HCT116 (cell line): ENCODE data around the gene CLIC3. TPM values are rescaled to one million over a fixed set of nuclear protein-coding genes. Genes with fewer than 3 reads are reported as not detected.

Source experiments
- ATAC-seq: fragments of 200-7000 bp; cut with Tn5 transposase; 2 replicates; pipeline ENCODE4 v1.9.1; 2020; ENCODE audit warnings: mild to moderate bottlenecking, moderate library complexity
- BruUV-seq: library from RNA; stranded (reverse); fragments of 400-500 nt; replicated peaks from 2 replicates; lab custom pipeline; 2021; lab: Mats Ljungman, UMichigan
- CTCF ChIA-PET: fragments of 300-600 bp; sonication (Branson Sonifier 250); formaldehyde crosslinking; loops from one replicate; lab custom pipeline; 2021; ENCODE audit warnings: antibody characterized with exemption; lab: Charles Lee
- POLR2A ChIA-PET: fragments of 300-600, 350-600 bp; sonication (Branson Sonifier 250); formaldehyde crosslinking; loops from one replicate; lab custom pipeline; 2021; ENCODE audit warnings: antibody characterized with exemption; lab: Charles Lee
- RAD21 ChIA-PET, 2 experiments: fragments of 300-600 bp; sonication (Branson Sonifier 250); formaldehyde crosslinking; loops; one replicate each; lab custom pipeline; 2023; ENCODE audit warnings: low total read pairs in 2 of 2; ENCODE audit not compliant: uncharacterized antibody in 2 of 2, unreplicated experiment in 2 of 2, low non-redundant PET in 1 of 2; lab: Charles Lee
- DNase-seq: peaks from one replicate; pipeline ENCODE4 v3.0.0-alpha.2; 2010; ENCODE audit warnings: low read depth, low spot score
- H2AFZ ChIP-seq: fragments of 200-600 bp; shearing (Covaris generic), sonication (generic); 2 replicates; pipeline ENCODE4 v1.6.1; 2017; ENCODE audit warnings: low read depth, mixed run types, mixed read lengths, antibody characterized with exemption, low read length; ENCODE audit not compliant: poor library complexity, severe bottlenecking
- H3K27ac ChIP-seq: 2 replicates; pipeline ENCODE4 v1.5.1; 2012; ENCODE audit warnings: low read depth, low read length
- H3K27me3 ChIP-seq: fragments of 200-600 bp; sonication (generic); 2 replicates; pipeline ENCODE4 v1.6.1; 2016; ENCODE audit warnings: mixed run types, low read length, mixed read lengths; ENCODE audit not compliant: insufficient read depth
- H3K36me3 ChIP-seq, 2 experiments: fragments of 200-500 bp in 1 of 2; fragments of 200-600 bp in 1 of 2; sonication (Bioruptor generic) in 1 of 2; sonication (generic) in 1 of 2; 2 replicates each; pipeline versions ENCODE4 v1.5.1 to v1.6.1; 2014 to 2016; ENCODE audit warnings: low read length in 2 of 2, inconsistent platforms in 1 of 2, mixed read lengths in 1 of 2, mixed run types in 1 of 2; ENCODE audit not compliant: insufficient read depth in 2 of 2, control insufficient read depth in 1 of 2
- H3K4me1 ChIP-seq, 2 experiments: fragments of 200-600 bp in 1 of 2; sonication (generic) in 1 of 2; 2 replicates each; pipeline versions ENCODE4 v1.5.1 to v1.6.1; 2012 to 2017; ENCODE audit warnings: low read length in 2 of 2, inconsistent platforms in 1 of 2, mild to moderate bottlenecking in 1 of 2, mixed read lengths in 1 of 2, mixed run types in 1 of 2, moderate library complexity in 1 of 2; ENCODE audit not compliant: insufficient read depth in 2 of 2, control insufficient read depth in 1 of 2
- H3K4me2 ChIP-seq: fragments of 200-600 bp; sonication (generic); 2 replicates; pipeline ENCODE4 v1.6.1; 2017; ENCODE audit warnings: mixed run types, low read length, mixed read lengths
- H3K4me3 ChIP-seq, 2 experiments: fragments of 200-600 bp in 1 of 2; sonication (generic) in 1 of 2; replicated peaks in 1 of 2; 2 replicates each; pipeline ENCODE4 v1.5.1; 2011 to 2016; ENCODE audit warnings: low read length in 2 of 2, control low read depth in 1 of 2, low read depth in 1 of 2, mild to moderate bottlenecking in 1 of 2, mixed read lengths in 1 of 2, mixed run types in 1 of 2
- H3K79me2 ChIP-seq: fragments of 200-600 bp; sonication (generic); 2 replicates; pipeline ENCODE4 v1.6.1; 2017; ENCODE audit warnings: mild to moderate bottlenecking, mixed run types, low read length, moderate library complexity, mixed read lengths; ENCODE audit not compliant: insufficient read depth
- H3K9ac ChIP-seq: fragments of 200-600 bp; sonication (generic); 2 replicates; pipeline ENCODE4 v1.6.1; 2016; ENCODE audit warnings: low read length, mixed read lengths
- H3K9me2 ChIP-seq: fragments of 200-600 bp; sonication (generic), shearing (Covaris generic); 2 replicates; pipeline ENCODE4 v1.6.1; 2017; ENCODE audit warnings: mixed run types, mild to moderate bottlenecking, moderate library complexity; ENCODE audit not compliant: insufficient read depth
- H3K9me3 ChIP-seq, 2 experiments: fragments of 200-500 bp in 1 of 2; fragments of 200-600 bp in 1 of 2; sonication (Bioruptor generic) in 1 of 2; sonication (generic) in 1 of 2; 2 replicates each; pipeline ENCODE4 v1.6.1; 2014 to 2017; ENCODE audit warnings: low read length in 2 of 2, mixed read lengths in 2 of 2, inconsistent platforms in 1 of 2, low read depth in 1 of 2, mild to moderate bottlenecking in 1 of 2, mixed run types in 1 of 2, moderate library complexity in 1 of 2; ENCODE audit not compliant: control insufficient read depth in 1 of 2, insufficient read depth in 1 of 2
- H4K20me1 ChIP-seq: fragments of 200-600 bp; sonication (generic), shearing (Covaris generic); 2 replicates; pipeline ENCODE4 v1.6.1; 2017; ENCODE audit warnings: mixed run types, mild to moderate bottlenecking, moderate library complexity; ENCODE audit not compliant: insufficient read depth
- CBX3 ChIP-seq: IDR thresholded peaks from 2 replicates; pipeline ENCODE4 v1.6.1; 2012; ENCODE audit warnings: low read depth
- CEBPB ChIP-seq: IDR thresholded peaks from 2 replicates; pipeline ENCODE4 v1.6.1; 2012; ENCODE audit warnings: low read depth
- CTCF ChIP-seq, 3 experiments: fragments of 200-600 bp in 1 of 3; sonication (generic) in 1 of 3; IDR thresholded peaks in 2 of 3; conservative IDR thresholded peaks in 1 of 3; 2 replicates each; pipeline ENCODE4 v1.5.1; 2012 to 2017; ENCODE audit warnings: low read depth in 2 of 3, low read length in 2 of 3, antibody characterized with exemption in 1 of 3, borderline replicate concordance in 1 of 3, control low read depth in 1 of 3, mild to moderate bottlenecking in 1 of 3, mixed read lengths in 1 of 3, mixed run types in 1 of 3, moderate library complexity in 1 of 3; ENCODE audit not compliant: insufficient read depth in 1 of 3
- EGR1 ChIP-seq: IDR thresholded peaks from 2 replicates; pipeline ENCODE4 v1.6.1; 2012; ENCODE audit warnings: low read depth
- ELF1 ChIP-seq: IDR thresholded peaks from 2 replicates; pipeline ENCODE4 v1.6.1; 2012; ENCODE audit warnings: low read depth, borderline replicate concordance
- EZH2 ChIP-seq: fragments of 200-600 bp; sonication (generic); IDR thresholded peaks from 2 replicates; pipeline ENCODE4 v1.6.1; 2017; ENCODE audit warnings: antibody characterized with exemption, mixed run types
- EZH2phosphoT487 ChIP-seq: fragments of 200-600 bp; IDR thresholded peaks from 2 replicates; pipeline ENCODE4 v1.6.1; 2018; ENCODE audit warnings: antibody characterized with exemption, borderline replicate concordance
- FOSL1 ChIP-seq: IDR thresholded peaks from 2 replicates; pipeline ENCODE4 v1.6.1; 2012; ENCODE audit warnings: low read depth
- POLR2A ChIP-seq: IDR thresholded peaks from 2 replicates; pipeline ENCODE4 v1.7.0; 2011; ENCODE audit warnings: borderline replicate concordance; ENCODE audit not compliant: insufficient read depth, insufficient read length; ENCODE audit errors: extremely low read depth
- POLR2AphosphoS5 ChIP-seq: IDR thresholded peaks from 2 replicates; pipeline ENCODE4 v1.6.1; 2011; ENCODE audit warnings: mild to moderate bottlenecking, low read depth, low read length, moderate library complexity
- RAD21 ChIP-seq: IDR thresholded peaks from 2 replicates; pipeline ENCODE4 v1.6.1; 2012; ENCODE audit warnings: low read depth, mild to moderate bottlenecking
- SIN3A ChIP-seq: IDR thresholded peaks from 2 replicates; pipeline ENCODE4 v1.6.1; 2012; ENCODE audit warnings: low read depth
- SP1 ChIP-seq: IDR thresholded peaks from 2 replicates; pipeline ENCODE4 v1.6.1; 2012; ENCODE audit warnings: low read depth
- SRF ChIP-seq: IDR thresholded peaks from 2 replicates; pipeline ENCODE4 v1.6.1; 2012; ENCODE audit warnings: low read depth
- TCF7L2 ChIP-seq: IDR thresholded peaks from 2 replicates; pipeline ENCODE4 v1.7.0; 2011; ENCODE audit warnings: borderline replicate concordance, inconsistent platforms; ENCODE audit not compliant: insufficient read depth, insufficient read length; ENCODE audit errors: extremely low read depth
- YY1 ChIP-seq: IDR thresholded peaks from 2 replicates; pipeline ENCODE4 v1.6.1; 2011; ENCODE audit warnings: low read length, low read depth, moderate library complexity, mild to moderate bottlenecking; ENCODE audit not compliant: insufficient replicate concordance; ENCODE audit errors: extremely low read depth
- ZFX ChIP-seq: fragments of 450-650 bp; IDR thresholded peaks from 2 replicates; pipeline ENCODE4 v1.6.1; 2017
- ZNF274 ChIP-seq: fragments of 200-500 bp; sonication (Bioruptor generic); IDR thresholded peaks from 2 replicates; pipeline ENCODE4 v1.6.1; 2014; ENCODE audit warnings: mild to moderate bottlenecking, low read depth, low read length, inconsistent platforms
- intact Hi-C: fragments of 100-400 bp; cut with micrococcal nuclease; formaldehyde crosslinking; loops from 2 replicates; pipeline ENCODE4 v1.10.0; 2022
- total RNA-seq: library from RNA; stranded (reverse); gene quantifications from one replicate; pipeline ENCODE4 v1.2.1, GENCODE V29; 2021; ENCODE audit not compliant: unreplicated experiment
- TF ChIP-seq, protein P1 (sequence below): IDR thresholded peaks from 2 replicates; pipeline ENCODE4 v1.6.1; 2011; ENCODE audit warnings: mild to moderate bottlenecking, low read length, moderate library complexity; ENCODE audit not compliant: insufficient replicate concordance; ENCODE audit errors: extremely low read depth
- TF ChIP-seq, protein P2 (sequence below): IDR thresholded peaks from 2 replicates; pipeline ENCODE4 v1.6.1; 2012; ENCODE audit warnings: low read depth

CLIC3 gene
- total RNA-seq, 1 experiment from 2014 or later: 8.4 TPM

DNA sequence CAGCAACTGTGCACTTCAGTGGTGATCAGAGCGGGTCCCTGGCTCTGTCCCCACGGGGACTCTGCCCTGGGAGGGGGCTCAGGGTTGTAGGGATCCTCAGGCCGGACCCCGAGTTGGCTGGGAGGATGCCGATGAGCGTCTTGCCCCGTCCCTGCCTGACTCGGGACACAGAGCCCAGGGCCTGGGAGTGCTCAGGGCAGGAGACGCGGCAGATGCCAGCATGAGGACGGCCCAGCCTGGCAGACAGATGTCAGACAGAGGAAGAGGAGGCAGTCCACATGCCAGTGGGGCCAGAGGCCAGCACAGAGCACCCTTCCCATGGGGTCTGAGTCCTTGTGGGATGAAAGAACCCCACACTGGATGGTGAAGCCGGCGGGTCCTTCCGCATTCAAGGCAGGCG is 33.0 kb downstream of the CLIC3 start:
- intact Hi-C loops: no loop called here
- Histone ChIP-seq H2AFZ (no peak overlapping the region), H3K79me2 (no peaks in the 10 kb centered on the region), H3K36me3 (no peaks in the 10 kb centered on the region), H3K27me3 (no peaks in the 10 kb centered on the region), H3K4me3 (no peak overlapping the region), H3K9me3 (no peaks in the 10 kb centered on the region), H3K27ac (no peak overlapping the region; the same call in 1 of the 2 replicates), H4K20me1 (no peaks in the 10 kb centered on the region), H3K4me2 (0 out of 2 replicates have a peak overlapping the region, but pooled peaks have one; percentile 88), H3K9ac (no peak overlapping the region), H3K4me1 (peaks cover 11 to 28% of the 10 kb centered on the region in 2 experiments), H3K9me2 (no peaks in the 10 kb centered on the region)
- DNase-seq: no peak
- ChIA-PET RAD21 (no interaction called here), POLR2A (no interaction called here), CTCF (interaction anchor here (1.6 kb wide), 1 partner anchor 15 kb away, joined by 3 read pairs; no protein-coding TSS in a partner anchor)
- BruUV-seq: no TSS peak
- TF ChIP-seq YY1 (no peak), CTCF (IDR thresholded peaks at IDR 0.05 in 2 of 3, conservative IDR thresholded peaks at IDR 0.05 in 1 of 3; ENCODE audit: borderline replicate concordance in 1 of 3, insufficient read depth in 1 of 3, low read depth in 2 of 3, low read length in 2 of 3) (no peak), SP1 (no peak), ELF1 (no peak), TCF7L2 (no peak), POLR2AphosphoS5 (no peak), POLR2A (no peak), EGR1 (no peak), SIN3A (no peak), ZNF274 (no peak), CEBPB (no peak), CBX3 (no peak), RAD21 (no peak), EZH2 (no peak), EZH2phosphoT487 (no peak), FOSL1 (no peak), ZFX (no peak), SRF (no peak)
- TF ChIP-seq, protein P1, sequence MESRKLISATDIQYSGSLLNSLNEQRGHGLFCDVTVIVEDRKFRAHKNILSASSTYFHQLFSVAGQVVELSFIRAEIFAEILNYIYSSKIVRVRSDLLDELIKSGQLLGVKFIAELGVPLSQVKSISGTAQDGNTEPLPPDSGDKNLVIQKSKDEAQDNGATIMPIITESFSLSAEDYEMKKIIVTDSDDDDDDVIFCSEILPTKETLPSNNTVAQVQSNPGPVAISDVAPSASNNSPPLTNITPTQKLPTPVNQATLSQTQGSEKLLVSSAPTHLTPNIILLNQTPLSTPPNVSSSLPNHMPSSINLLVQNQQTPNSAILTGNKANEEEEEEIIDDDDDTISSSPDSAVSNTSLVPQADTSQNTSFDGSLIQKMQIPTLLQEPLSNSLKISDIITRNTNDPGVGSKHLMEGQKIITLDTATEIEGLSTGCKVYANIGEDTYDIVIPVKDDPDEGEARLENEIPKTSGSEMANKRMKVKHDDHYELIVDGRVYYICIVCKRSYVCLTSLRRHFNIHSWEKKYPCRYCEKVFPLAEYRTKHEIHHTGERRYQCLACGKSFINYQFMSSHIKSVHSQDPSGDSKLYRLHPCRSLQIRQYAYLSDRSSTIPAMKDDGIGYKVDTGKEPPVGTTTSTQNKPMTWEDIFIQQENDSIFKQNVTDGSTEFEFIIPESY: no peak
- TF ChIP-seq, protein P2, sequence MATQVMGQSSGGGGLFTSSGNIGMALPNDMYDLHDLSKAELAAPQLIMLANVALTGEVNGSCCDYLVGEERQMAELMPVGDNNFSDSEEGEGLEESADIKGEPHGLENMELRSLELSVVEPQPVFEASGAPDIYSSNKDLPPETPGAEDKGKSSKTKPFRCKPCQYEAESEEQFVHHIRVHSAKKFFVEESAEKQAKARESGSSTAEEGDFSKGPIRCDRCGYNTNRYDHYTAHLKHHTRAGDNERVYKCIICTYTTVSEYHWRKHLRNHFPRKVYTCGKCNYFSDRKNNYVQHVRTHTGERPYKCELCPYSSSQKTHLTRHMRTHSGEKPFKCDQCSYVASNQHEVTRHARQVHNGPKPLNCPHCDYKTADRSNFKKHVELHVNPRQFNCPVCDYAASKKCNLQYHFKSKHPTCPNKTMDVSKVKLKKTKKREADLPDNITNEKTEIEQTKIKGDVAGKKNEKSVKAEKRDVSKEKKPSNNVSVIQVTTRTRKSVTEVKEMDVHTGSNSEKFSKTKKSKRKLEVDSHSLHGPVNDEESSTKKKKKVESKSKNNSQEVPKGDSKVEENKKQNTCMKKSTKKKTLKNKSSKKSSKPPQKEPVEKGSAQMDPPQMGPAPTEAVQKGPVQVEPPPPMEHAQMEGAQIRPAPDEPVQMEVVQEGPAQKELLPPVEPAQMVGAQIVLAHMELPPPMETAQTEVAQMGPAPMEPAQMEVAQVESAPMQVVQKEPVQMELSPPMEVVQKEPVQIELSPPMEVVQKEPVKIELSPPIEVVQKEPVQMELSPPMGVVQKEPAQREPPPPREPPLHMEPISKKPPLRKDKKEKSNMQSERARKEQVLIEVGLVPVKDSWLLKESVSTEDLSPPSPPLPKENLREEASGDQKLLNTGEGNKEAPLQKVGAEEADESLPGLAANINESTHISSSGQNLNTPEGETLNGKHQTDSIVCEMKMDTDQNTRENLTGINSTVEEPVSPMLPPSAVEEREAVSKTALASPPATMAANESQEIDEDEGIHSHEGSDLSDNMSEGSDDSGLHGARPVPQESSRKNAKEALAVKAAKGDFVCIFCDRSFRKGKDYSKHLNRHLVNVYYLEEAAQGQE: no peak
- no peak for ATAC-seq
